ENCODE data around the gene KCMF1.

DNA sequence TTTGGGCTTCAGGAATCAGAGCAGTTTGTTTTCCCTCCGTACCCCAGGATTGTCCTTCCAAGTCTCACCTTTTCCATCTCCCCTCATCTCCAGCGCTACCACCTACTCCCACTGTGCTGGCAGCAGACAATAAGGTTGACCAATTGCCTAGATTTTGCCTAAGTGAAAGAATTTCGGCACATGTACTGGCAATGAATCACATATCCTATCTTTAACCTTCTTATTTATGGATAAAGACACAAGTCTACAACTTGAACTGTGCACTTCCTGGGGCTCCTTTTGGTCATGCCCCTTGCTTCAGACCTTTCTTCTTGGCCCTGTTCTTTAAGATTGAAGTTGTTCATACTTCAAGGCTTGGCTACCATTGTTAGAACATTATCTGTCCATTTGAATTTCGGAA lies 71.4 kb downstream of the KCMF1 start:
- TF ChIP-seq, protein P1, sequence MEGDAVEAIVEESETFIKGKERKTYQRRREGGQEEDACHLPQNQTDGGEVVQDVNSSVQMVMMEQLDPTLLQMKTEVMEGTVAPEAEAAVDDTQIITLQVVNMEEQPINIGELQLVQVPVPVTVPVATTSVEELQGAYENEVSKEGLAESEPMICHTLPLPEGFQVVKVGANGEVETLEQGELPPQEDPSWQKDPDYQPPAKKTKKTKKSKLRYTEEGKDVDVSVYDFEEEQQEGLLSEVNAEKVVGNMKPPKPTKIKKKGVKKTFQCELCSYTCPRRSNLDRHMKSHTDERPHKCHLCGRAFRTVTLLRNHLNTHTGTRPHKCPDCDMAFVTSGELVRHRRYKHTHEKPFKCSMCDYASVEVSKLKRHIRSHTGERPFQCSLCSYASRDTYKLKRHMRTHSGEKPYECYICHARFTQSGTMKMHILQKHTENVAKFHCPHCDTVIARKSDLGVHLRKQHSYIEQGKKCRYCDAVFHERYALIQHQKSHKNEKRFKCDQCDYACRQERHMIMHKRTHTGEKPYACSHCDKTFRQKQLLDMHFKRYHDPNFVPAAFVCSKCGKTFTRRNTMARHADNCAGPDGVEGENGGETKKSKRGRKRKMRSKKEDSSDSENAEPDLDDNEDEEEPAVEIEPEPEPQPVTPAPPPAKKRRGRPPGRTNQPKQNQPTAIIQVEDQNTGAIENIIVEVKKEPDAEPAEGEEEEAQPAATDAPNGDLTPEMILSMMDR (tag by site-specific recombination; IDR thresholded peaks at IDR 0.05) = no peak
- TF ChIP-seq ZNF133 (tag by site-specific recombination; IDR thresholded peaks at IDR 0.05) (no peak), ZNF174 (tag by site-specific recombination; IDR thresholded peaks at IDR 0.05) (no peak), ZNF529 (tag by site-specific recombination; IDR thresholded peaks at IDR 0.05; ENCODE audit: insufficient replicate concordance) (no peak), ZNF645 (tag by site-specific recombination; IDR thresholded peaks at IDR 0.05) (no peak), ZNF19 (tag by site-specific recombination; IDR thresholded peaks at IDR 0.05; ENCODE audit: low read depth) (no peak), ZFP69B (tag by site-specific recombination; IDR thresholded peaks at IDR 0.05) (no peak), ZNF777 (tag by site-specific recombination; IDR thresholded peaks at IDR 0.05; ENCODE audit: borderline replicate concordance) (no peak), RBAK (tag by site-specific recombination; IDR thresholded peaks at IDR 0.05) (no peak), ZNF785 (tag by site-specific recombination; IDR thresholded peaks at IDR 0.05) (no peak), KLF10 (tag by site-specific recombination; IDR thresholded peaks at IDR 0.05) (no peak)
